Cardiac muscle cell (in vitro differentiated cells and primary cell): ENCODE results near the gene PUM1. TPM values are rescaled to one million over a fixed set of nuclear protein-coding genes. Genes with fewer than 3 reads are reported as not detected.

Source experiments
- DNase-seq, 2 donors: peaks; one replicate each; pipeline versions ENCODE4 v3.0.0 to v3.0.0-alpha.2; 2010 to 2017; ENCODE audit warnings: low read depth in 1 of 2, low spot score in 1 of 2
- H3K27ac ChIP-seq: fragments of 200-600 bp; sonication (generic); 2 replicates; pipeline ENCODE4 v1.5.1; 2016
- H3K27me3 ChIP-seq: fragments of 200-600 bp; sonication (generic); 2 replicates; pipeline ENCODE4 v1.6.0; 2016; ENCODE audit warnings: control low read depth
- H3K36me3 ChIP-seq: fragments of 200-600 bp; sonication (generic); 2 replicates; pipeline ENCODE4 v1.5.1; 2016; ENCODE audit warnings: control low read depth
- H3K4me1 ChIP-seq: fragments of 200-600 bp; sonication (generic); 2 replicates; pipeline ENCODE4 v1.8.1; 2017; ENCODE audit warnings: low read depth, mild to moderate bottlenecking, mixed run types
- H3K4me3 ChIP-seq: fragments of 200-600 bp; sonication (generic); 2 replicates; pipeline ENCODE4 v1.5.1; 2016; ENCODE audit warnings: mild to moderate bottlenecking
- H3K9me3 ChIP-seq: fragments of 200-600 bp; sonication (generic); 2 replicates; pipeline ENCODE4 v1.5.1; 2017; ENCODE audit warnings: low read depth, mild to moderate bottlenecking, control low read depth
- CTCF ChIP-seq: IDR thresholded peaks from 2 replicates; pipeline ENCODE4 v1.5.1; 2012; ENCODE audit warnings: low read depth, mild to moderate bottlenecking, low read length
- polyA plus RNA-seq: library from polyadenylated mRNA; unstranded; fragments of >200 nt; fragmentation: Nextera tagmentation; extraction: Ambion mirVana; gene quantifications from 2 replicates; pipeline ENCODE4 v1.2.1, GENCODE V29; 2016
- total RNA-seq: library from RNA; depleted of rRNA; stranded (reverse); fragments of >200 nt; gene quantifications from 2 replicates; pipeline ENCODE4 v1.2.3, GENCODE V29; 2016

PUM1 gene
- total and polyA plus RNA-seq, 2 experiments from 2014 or later, result 81.1 to 130 TPM

DNA sequence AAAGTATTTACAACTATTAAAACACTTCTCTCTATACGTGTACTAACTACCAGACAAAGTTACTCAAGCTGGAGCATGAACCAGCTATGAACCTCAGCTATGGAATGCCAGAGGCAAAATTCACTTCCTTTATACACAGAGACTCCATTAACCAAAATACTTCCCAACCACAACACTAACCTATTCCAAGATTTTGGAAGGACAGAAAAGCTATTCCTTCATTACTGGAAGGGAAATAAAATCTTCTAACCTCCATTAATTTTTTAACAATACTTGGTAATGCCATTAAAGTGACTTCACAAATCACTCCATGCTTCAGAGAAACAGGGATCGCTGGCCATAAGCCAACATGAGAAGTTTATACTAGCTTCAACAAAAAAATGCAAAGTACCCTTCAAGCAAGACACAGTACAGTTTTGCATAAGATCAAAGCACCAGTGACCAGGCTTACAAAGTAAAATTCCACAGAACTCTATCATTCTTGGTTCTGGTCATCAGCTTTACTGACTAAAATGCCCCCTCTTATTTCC is 58.0 kb downstream of the PUM1 start:
- no peak for TF ChIP-seq CTCF
- Histone ChIP-seq H3K9me3 (no peaks in the 10 kb centered on the region), H3K36me3 (peaks cover 16% of the 10 kb centered on the region), H3K27ac (peak overlapping the region; percentile 55), H3K27me3 (no peaks in the 10 kb centered on the region), H3K4me3 (no peak overlapping the region), H3K4me1 (peaks cover 52% of the 10 kb centered on the region)
- peak in 1 of 2 donors; percentile 81 for DNase-seq

- no peak overlapping the region for H3K4me3 ChIP-seq
- no peak for DNase-seq
- TF ChIP-seq CTCF, result no peak
- H3K4me1 ChIP-seq, result peaks cover 44% of the 10 kb centered on the region
- peaks cover 23% of the 10 kb centered on the region for H3K36me3 ChIP-seq
- H3K9me3 ChIP-seq, result no peaks in the 10 kb centered on the region
- no peaks in the 10 kb centered on the region for H3K27me3 ChIP-seq
- H3K27ac ChIP-seq, result peak overlapping the region; percentile 55
Measured at GRCh38 chr1:31006747-31007146, 58.8 kb downstream of the PUM1 start.

DNA sequence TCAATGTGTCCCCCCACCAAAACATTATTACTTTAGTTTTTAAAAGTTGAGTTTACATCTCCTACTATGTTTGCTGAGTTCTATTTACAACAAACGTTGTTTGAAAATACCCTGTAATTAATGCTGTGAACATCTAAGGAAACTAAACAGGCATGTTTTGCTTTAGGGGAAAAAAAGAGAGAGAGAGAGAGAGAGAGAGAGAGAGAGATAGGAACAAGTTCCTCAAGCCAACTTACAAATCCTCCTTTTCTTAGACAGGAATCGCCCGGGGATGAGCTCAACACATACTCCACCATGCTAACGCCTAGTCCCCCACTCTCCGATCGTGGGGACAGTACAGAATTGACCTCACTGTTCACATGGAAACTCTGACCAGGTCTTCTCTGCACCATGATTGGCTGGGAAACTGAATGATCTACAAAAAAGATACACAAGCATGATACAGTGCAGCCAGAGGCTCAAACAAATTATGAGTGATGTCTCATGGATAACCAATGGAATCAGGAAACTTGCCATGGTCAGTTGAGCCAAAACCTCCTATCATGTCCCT is 59.8 kb downstream of the PUM1 start:
- DNase-seq, result no peak
- Histone ChIP-seq H3K9me3 (no peaks in the 10 kb centered on the region), H3K4me3 (no peak overlapping the region), H3K36me3 (peaks cover 26% of the 10 kb centered on the region), H3K27me3 (no peaks in the 10 kb centered on the region), H3K4me1 (peaks cover 44% of the 10 kb centered on the region), H3K27ac (no peak overlapping the region)
- no peak for TF ChIP-seq CTCF

- Histone ChIP-seq H3K36me3 (peaks cover 26% of the 10 kb centered on the region), H3K27ac (no peak overlapping the region), H3K4me3 (no peak overlapping the region), H3K27me3 (no peaks in the 10 kb centered on the region), H3K4me1 (peaks cover 42% of the 10 kb centered on the region), H3K9me3 (no peaks in the 10 kb centered on the region)
- DNase-seq, result no peak
- TF ChIP-seq CTCF, result no peak
Measured at GRCh38 chr1:31005198-31005597, 60.3 kb downstream of the PUM1 start.

- no peak overlapping the region for H3K4me3 ChIP-seq
- H3K27ac ChIP-seq, result peak overlapping the region; percentile 8
- DNase-seq, result no peak
- no peaks in the 10 kb centered on the region for H3K9me3 ChIP-seq
- peaks cover 42% of the 10 kb centered on the region for H3K4me1 ChIP-seq
- peaks cover 26% of the 10 kb centered on the region for H3K36me3 ChIP-seq
- no peaks in the 10 kb centered on the region for H3K27me3 ChIP-seq
- TF ChIP-seq CTCF, result no peak
Measured at GRCh38 chr1:31004231-31004621, 61.3 kb downstream of the PUM1 start.
